ENCODE measurements around the gene ALG12.

The ALG12 gene

GRCh38 chr22:49964136-49965090 is 46.2 kb upstream of the ALG12 start:
- no peak for DNase-seq (ENCODE audit: low spot score)
- peak overlapping the region; percentile 92 for H3K27ac ChIP-seq
- ChIA-PET POLR2A (ENCODE audit: low non-redundant PET) (interaction anchor here (0.8 kb wide), 1 partner anchor 15 kb away, joined by 3 read pairs; no protein-coding TSS in a partner anchor), CTCF (no interaction called here)
- no peak for TF ChIP-seq CTCF (conservative IDR thresholded peaks at IDR 0.05; ENCODE audit: low read depth)

- H3K27ac ChIP-seq: peak overlapping the region; percentile 92
- TF ChIP-seq CTCF (conservative IDR thresholded peaks at IDR 0.05; ENCODE audit: low read depth): no peak
- POLR2A ChIA-PET (ENCODE audit: low non-redundant PET): no interaction called here
- DNase-seq (ENCODE audit: low spot score): no peak
- CTCF ChIA-PET: no interaction called here
Measured at GRCh38 chr22:49963647-49964026, 45.4 kb upstream of the ALG12 start.

GRCh38 chr22:49962751-49963646 is 44.8 kb upstream of the ALG12 start:
- POLR2A ChIA-PET (ENCODE audit: low non-redundant PET): interaction anchor here (0.6 to 1.0 kb wide), 5 partner anchors 12 to 227 kb away, joined by 3 to 5 read pairs (median 3); no protein-coding TSS in a partner anchor
- no peak for DNase-seq (ENCODE audit: low spot score)
- peak overlapping the region; percentile 92 for H3K27ac ChIP-seq
- TF ChIP-seq CTCF (conservative IDR thresholded peaks at IDR 0.05; ENCODE audit: low read depth): no peak
- CTCF ChIA-PET: no interaction called here

GRCh38 chr22:49962012-49962750 is 43.9 kb upstream of the ALG12 start:
- ChIA-PET CTCF (interaction anchor here (1.1 kb wide), 1 partner anchor 11 kb away, joined by 3 read pairs; no protein-coding TSS in a partner anchor), POLR2A (ENCODE audit: low non-redundant PET) (interaction anchor here (0.6 to 1.0 kb wide), 5 partner anchors 11 to 227 kb away, joined by 3 to 5 read pairs (median 3); no protein-coding TSS in a partner anchor)
- peak overlapping the region; percentile 92 for H3K27ac ChIP-seq
- peak; percentile 80 for DNase-seq (ENCODE audit: low spot score)
- no peak for TF ChIP-seq CTCF (conservative IDR thresholded peaks at IDR 0.05; ENCODE audit: low read depth)

GRCh38 chr22:49961601-49962011 is 43.4 kb upstream of the ALG12 start:
- CTCF ChIA-PET: interaction anchor here (1.1 kb wide), 1 partner anchor 10 kb away, joined by 3 read pairs; no protein-coding TSS in a partner anchor
- H3K27ac ChIP-seq: peak overlapping the region; percentile 92

More at GRCh38 chr22:49961601-49962011, 43.4 kb upstream of the ALG12 start:
- no peak for TF ChIP-seq CTCF (conservative IDR thresholded peaks at IDR 0.05; ENCODE audit: low read depth)
- POLR2A ChIA-PET (ENCODE audit: low non-redundant PET): interaction anchor here (0.8 to 1.0 kb wide), 3 partner anchors 10 to 30 kb away, joined by 3 to 5 read pairs (median 3); no protein-coding TSS in a partner anchor
- no peak for DNase-seq (ENCODE audit: low spot score)
